Stomach (tissue), 9 donors: Measurements from ENCODE around the gene RAB3B. TPM values are rescaled to one million over a fixed set of nuclear protein-coding genes. Genes with fewer than 3 reads are reported as not detected.
A peak's percentile ranks its signal among the peaks of the same experiment; 100 is the strongest.
"Not testable (repeated sequence)": the region's sequence is repeated elsewhere in the genome, so short reads cannot be mapped to it uniquely, and the experiment has no call there.

Experiments
- DNase-seq, 2 donors: peaks; one replicate each; pipeline versions ENCODE4 v3.0.0 to v3.0.0-alpha.2; 2013 to 2019
- H3K27ac ChIP-seq, 5 donors: fragments of 200-600 bp in 4 of 5; sonication (generic) in 4 of 5; one replicate each; pipeline ENCODE4 v1.5.1; 2013 to 2019; ENCODE audit warnings: mild to moderate bottlenecking in 1 of 5, moderate library complexity in 1 of 5
- H3K27me3 ChIP-seq, 3 donors: fragments of 200-600 bp; sonication (generic); one replicate each; pipeline ENCODE4 v1.5.1; 2017 to 2019; ENCODE audit warnings: mixed run types in 1 of 3
- H3K36me3 ChIP-seq, 4 donors: fragments of 200-600 bp; sonication (generic); 1 replicate in 3 of 4; 2 replicates in 1 of 4; pipeline ENCODE4 v1.5.1; 2016 to 2019
- H3K4me1 ChIP-seq, 4 donors: fragments of 200-600 bp; sonication (generic); one replicate each; pipeline ENCODE4 v1.5.1; 2016 to 2019
- H3K4me3 ChIP-seq, 4 donors: fragments of 200-600 bp; sonication (generic) in 3 of 4; one replicate each; pipeline ENCODE4 v1.5.1; 2016 to 2019; ENCODE audit warnings: mild to moderate bottlenecking in 1 of 4
- H3K9me3 ChIP-seq, 4 donors: fragments of 200-600 bp; sonication (generic); one replicate each; pipeline ENCODE4 v1.5.1; 2016 to 2019
- EP300 ChIP-seq: sonication (generic); formaldehyde crosslinking; IDR thresholded peaks from one replicate; pipeline ENCODE4 v1.6.1; 2017; ENCODE audit warnings: antibody characterized with exemption
- POLR2A ChIP-seq, 4 donors: fragments of 450-650 bp; IDR thresholded peaks; one replicate each; pipeline ENCODE4 v1.6.1; 2016; ENCODE audit warnings: antibody characterized with exemption in 4 of 4, control low read depth in 2 of 4, mild to moderate bottlenecking in 1 of 4, moderate library complexity in 1 of 4
- POLR2AphosphoS5 ChIP-seq, 3 donors: sonication (generic); formaldehyde crosslinking; IDR thresholded peaks; one replicate each; pipeline ENCODE4 v1.6.1; 2016; ENCODE audit warnings: antibody characterized with exemption in 3 of 3
- WGBS, 5 donors: extraction: QIAGEN DNeasy Blood & Tissue Kit in 3 of 5; methylation state at CpG; one replicate each; pipeline versions ENCODE4 v1.1.5 to v1.1.7; 2013 to 2018; 5-methylcytosine and 5-hydroxymethylcytosine counted together
- intact Hi-C: fragments of 100-400 bp; cut with DNase I; formaldehyde crosslinking; loops from one replicate; pipeline ENCODE4 v1.15.1; 2023; ENCODE audit warnings: low total_unique reads
- polyA plus RNA-seq, 3 donors: library from polyadenylated mRNA; stranded (reverse); fragments of 200-250 nt; gene quantifications; one replicate each; pipeline ENCODE4 v1.2.3, GENCODE V29; 2013
- total RNA-seq, 5 donors: library from RNA; depleted of rRNA; stranded (reverse); fragments of >200 nt; gene quantifications; one replicate each; pipeline versions ENCODE4 v1.1.0 to v1.2.3, GENCODE V29; 2014 to 2016
- TF ChIP-seq, protein P1 (sequence below), 7 experiments: fragments of 450-650 bp in 4 of 7; fragments of 200-600 bp in 3 of 7; sonication (generic) in 3 of 7; IDR thresholded peaks; one replicate each; pipeline ENCODE4 v1.5.1; 2016 to 2019; ENCODE audit warnings: antibody characterized with exemption in 7 of 7, control low read depth in 2 of 7, mild to moderate bottlenecking in 1 of 7
- donor health status: healthy with polysubstance abuse.
- donor health status: Bipolar disorder and iron deficiency.
- donor health status: healthy.

RAB3B gene
- total and polyA plus RNA-seq, 8 donors, result under 0.01 to 2.2 (median 0.14) TPM; not detected in 1

DNA sequence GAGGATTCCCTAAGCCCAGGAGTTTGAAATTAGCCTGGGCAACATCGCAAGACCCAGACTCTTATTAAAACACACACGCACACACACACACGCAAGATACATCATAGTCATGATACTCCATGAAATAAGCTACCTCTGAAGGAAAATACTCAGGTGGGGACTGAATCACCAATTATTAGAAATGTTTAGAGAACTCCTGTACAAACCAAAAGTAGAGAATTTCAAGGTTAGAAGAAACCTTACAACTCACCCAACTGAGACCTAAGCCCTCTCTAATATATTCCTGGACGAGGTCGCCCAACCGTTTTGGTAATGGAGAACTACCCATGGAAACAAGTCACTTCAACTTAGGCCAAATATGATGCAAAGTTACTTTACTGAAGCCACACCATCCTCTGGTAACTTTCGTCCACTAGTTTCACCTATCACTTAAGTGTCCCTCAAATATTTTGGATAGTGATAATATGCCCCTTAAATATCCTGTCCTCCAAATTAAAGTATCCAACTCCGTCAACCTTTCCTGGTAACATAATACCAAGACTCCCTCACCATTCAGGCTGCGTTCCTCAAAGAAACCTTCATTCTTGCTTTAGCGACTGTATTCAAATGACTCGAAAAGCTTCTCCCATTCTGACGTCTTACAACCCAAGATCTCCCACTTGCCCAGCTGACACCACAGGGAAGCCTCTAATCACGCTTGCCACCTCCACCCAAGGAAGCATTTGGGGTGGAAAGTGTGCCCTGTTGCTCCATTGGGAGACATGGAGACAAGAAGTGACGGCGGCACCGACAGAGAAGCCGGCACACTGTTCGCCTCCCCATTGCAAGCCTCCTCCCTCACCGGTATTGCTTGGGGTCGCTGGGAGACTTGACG, 112.8 kb downstream of the RAB3B start:
- intact Hi-C loops, result no loop called here
- peak in 1 of 2 donors; percentile 66 for DNase-seq
- H3K27me3 ChIP-seq, result peaks cover 0 to 15% (median 5%) of the 10 kb centered on the region in 3 donors

DNA sequence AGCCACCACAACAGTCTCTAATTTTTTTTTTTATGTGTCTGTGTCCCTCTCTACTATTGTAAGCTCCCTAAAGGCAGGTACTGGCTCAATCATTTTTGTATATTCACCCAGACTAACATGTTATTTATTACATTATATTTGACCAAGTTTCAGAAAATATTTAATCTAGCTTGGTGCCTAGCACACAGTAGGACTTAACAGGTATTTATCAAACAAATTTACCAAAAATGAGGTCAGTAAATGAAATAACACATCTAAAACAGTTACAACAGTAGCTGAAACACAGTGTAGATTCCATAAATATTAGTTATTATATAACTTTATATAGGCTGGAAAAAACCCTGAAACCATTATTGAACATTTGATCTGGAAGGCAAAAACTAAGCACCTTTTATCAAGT, 114.7 kb downstream of the RAB3B start:
- Histone ChIP-seq H3K27me3 (no peaks in the 10 kb centered on the region), H3K36me3 (peaks cover 0 to 8% (median 5%) of the 10 kb centered on the region in 4 donors), H3K9me3 (no peaks in the 10 kb centered on the region), H3K27ac (no peak overlapping the region), H3K4me3 (peak overlapping the region in 1 of 4 donors; percentile 72), H3K4me1 (peaks cover 20 to 72% (median 53%) of the 10 kb centered on the region in 4 donors)
- TF ChIP-seq POLR2A (IDR thresholded peaks at IDR 0.05) (no peak), POLR2AphosphoS5 (IDR thresholded peaks at IDR 0.05) (no peak), EP300 (no peak)
- TF ChIP-seq, protein P1, sequence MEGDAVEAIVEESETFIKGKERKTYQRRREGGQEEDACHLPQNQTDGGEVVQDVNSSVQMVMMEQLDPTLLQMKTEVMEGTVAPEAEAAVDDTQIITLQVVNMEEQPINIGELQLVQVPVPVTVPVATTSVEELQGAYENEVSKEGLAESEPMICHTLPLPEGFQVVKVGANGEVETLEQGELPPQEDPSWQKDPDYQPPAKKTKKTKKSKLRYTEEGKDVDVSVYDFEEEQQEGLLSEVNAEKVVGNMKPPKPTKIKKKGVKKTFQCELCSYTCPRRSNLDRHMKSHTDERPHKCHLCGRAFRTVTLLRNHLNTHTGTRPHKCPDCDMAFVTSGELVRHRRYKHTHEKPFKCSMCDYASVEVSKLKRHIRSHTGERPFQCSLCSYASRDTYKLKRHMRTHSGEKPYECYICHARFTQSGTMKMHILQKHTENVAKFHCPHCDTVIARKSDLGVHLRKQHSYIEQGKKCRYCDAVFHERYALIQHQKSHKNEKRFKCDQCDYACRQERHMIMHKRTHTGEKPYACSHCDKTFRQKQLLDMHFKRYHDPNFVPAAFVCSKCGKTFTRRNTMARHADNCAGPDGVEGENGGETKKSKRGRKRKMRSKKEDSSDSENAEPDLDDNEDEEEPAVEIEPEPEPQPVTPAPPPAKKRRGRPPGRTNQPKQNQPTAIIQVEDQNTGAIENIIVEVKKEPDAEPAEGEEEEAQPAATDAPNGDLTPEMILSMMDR (IDR thresholded peaks at IDR 0.05), result no peak
- no peak for DNase-seq
- intact Hi-C loops, result no loop called here

More for the DNA sequence above, 112.8 kb downstream of the RAB3B start:
- 9 to 12% (median 10%) methylated on average over 19 to 21 of the region's 21 CpGs for WGBS, 5 donors
- no peak for TF ChIP-seq POLR2A (IDR thresholded peaks at IDR 0.05)
- TF ChIP-seq, protein P1 (IDR thresholded peaks at IDR 0.05), result no peak
- no peak for TF ChIP-seq EP300
- TF ChIP-seq POLR2AphosphoS5 (IDR thresholded peaks at IDR 0.05), result no peak
- Histone ChIP-seq H3K4me1 (peaks cover 20 to 58% (median 46%) of the 10 kb centered on the region in 4 donors), H3K4me3 (peak overlapping the region; percentile 72 to 92 (median 86)), H3K36me3 (peaks cover 0 to 8% (median 5%) of the 10 kb centered on the region in 4 donors), H3K27ac (peak overlapping the region; percentile 95 to 99 (median 97)), H3K9me3 (no peaks in the 10 kb centered on the region)

DNA sequence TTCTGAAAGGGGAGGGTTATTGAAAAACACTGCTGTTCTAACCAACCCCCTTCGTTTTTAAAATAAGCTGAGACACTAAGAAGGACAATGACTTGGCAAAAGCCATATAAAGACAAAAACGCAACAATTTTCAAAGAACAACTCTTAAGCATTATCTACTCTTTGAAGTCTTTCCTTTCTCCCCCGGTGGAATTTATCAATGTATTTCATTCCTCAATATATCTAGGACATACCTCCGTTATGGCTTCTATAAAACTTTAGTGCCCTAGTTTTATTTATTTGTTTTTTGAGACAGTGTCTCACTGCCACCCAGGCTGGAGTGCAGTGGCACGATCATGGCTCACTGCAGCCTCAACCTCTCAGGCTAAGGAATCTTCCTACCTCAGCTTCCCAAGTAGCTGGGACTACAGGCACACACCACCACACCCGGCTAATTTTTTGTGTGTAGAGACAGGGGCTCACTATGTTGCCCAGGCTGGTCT, 115.2 kb downstream of the RAB3B start:
- DNase-seq, result no peak
- H3K27ac ChIP-seq, result no peak overlapping the region
- H3K4me3 ChIP-seq, result no peak overlapping the region
- peaks cover 0 to 8% (median 5%) of the 10 kb centered on the region in 4 donors for H3K36me3 ChIP-seq
- intact Hi-C loops, result no loop called here
- TF ChIP-seq EP300, result no peak
- TF ChIP-seq POLR2A (IDR thresholded peaks at IDR 0.05), result no peak
- TF ChIP-seq POLR2AphosphoS5 (IDR thresholded peaks at IDR 0.05), result no peak
- TF ChIP-seq, protein P1 (IDR thresholded peaks at IDR 0.05), result no peak
- H3K27me3 ChIP-seq, result no peaks in the 10 kb centered on the region
- H3K4me1 ChIP-seq, result peaks cover 20 to 73% (median 53%) of the 10 kb centered on the region in 4 donors
- H3K9me3 ChIP-seq, result no peaks in the 10 kb centered on the region
- 71 to 82% (median 78%) methylated on average over 6 of the region's 6 CpGs for WGBS, 5 donors

DNA sequence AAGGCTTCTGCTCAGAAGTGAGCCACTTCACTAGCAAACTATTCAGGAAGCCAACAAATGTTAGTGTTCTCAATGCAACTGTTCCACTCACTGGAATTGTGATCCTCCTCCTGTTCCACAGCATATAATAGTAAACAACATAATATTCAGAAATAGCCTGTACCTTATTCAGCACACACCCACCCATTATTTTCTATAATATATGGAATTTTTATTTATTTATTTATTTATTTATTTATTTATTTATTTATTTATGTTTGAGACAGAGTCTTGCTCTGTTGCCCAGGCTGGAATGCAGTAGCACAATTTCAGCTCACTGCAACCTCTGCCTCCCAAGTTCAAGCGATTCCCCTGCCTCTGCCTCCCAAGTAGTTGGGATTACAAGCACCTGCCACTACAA, 117.2 kb downstream of the RAB3B start:
- H3K27me3 ChIP-seq, H3K27ac ChIP-seq, H3K4me3 ChIP-seq, H3K9me3 ChIP-seq, H3K36me3 ChIP-seq, DNase-seq, intact Hi-C loops: not testable (repeated sequence)
- 95 to 100% (median 100%) methylated on average over 1 of the region's 1 CpG for WGBS, 5 donors
- H3K4me1 ChIP-seq, result peaks cover 20 to 69% (median 49%) of the 10 kb centered on the region in 4 donors
